ENCODE results near the gene MTMR10. TPM values are rescaled to one million over a fixed set of nuclear protein-coding genes. Genes with fewer than 3 reads are reported as not detected.

Gene MTMR10
- total RNA-seq, 1 donor from 2014 or later: 36.2 TPM

DNA sequence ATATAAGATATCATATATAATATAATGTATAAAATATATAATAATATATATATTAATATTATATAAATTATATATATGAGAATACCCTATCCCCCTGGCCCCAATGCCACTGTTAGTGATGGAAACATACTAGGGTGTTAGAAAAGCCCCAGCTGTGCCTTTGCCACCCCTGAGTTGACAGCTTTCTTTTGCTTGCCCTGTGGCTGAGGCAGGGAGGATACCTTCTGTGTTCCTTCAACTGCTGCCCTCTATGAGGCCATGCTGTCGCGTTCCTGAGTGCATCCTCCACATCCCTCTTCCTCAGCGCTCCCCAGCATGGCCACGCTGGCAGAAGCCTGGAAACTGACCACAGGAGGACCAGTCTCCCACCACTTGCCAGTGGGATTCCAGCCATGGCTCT lies 61.4 kb downstream of the MTMR10 start:
- Histone ChIP-seq H3K4me1 (no peaks in the 10 kb centered on the region), H3K4me3 (no peak overlapping the region), H3K9me3 (no peaks in the 10 kb centered on the region), H3K36me3 (peaks cover 66% of the 10 kb centered on the region), H3K27me3 (no peaks in the 10 kb centered on the region), H3K27ac (no peak overlapping the region)
- DNase-seq (no peak), ATAC-seq (no peak)
- intact Hi-C loops (cut with DNase I): no loop called here
- TF ChIP-seq, protein P1, sequence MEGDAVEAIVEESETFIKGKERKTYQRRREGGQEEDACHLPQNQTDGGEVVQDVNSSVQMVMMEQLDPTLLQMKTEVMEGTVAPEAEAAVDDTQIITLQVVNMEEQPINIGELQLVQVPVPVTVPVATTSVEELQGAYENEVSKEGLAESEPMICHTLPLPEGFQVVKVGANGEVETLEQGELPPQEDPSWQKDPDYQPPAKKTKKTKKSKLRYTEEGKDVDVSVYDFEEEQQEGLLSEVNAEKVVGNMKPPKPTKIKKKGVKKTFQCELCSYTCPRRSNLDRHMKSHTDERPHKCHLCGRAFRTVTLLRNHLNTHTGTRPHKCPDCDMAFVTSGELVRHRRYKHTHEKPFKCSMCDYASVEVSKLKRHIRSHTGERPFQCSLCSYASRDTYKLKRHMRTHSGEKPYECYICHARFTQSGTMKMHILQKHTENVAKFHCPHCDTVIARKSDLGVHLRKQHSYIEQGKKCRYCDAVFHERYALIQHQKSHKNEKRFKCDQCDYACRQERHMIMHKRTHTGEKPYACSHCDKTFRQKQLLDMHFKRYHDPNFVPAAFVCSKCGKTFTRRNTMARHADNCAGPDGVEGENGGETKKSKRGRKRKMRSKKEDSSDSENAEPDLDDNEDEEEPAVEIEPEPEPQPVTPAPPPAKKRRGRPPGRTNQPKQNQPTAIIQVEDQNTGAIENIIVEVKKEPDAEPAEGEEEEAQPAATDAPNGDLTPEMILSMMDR (IDR thresholded peaks at IDR 0.05): no peak

DNA sequence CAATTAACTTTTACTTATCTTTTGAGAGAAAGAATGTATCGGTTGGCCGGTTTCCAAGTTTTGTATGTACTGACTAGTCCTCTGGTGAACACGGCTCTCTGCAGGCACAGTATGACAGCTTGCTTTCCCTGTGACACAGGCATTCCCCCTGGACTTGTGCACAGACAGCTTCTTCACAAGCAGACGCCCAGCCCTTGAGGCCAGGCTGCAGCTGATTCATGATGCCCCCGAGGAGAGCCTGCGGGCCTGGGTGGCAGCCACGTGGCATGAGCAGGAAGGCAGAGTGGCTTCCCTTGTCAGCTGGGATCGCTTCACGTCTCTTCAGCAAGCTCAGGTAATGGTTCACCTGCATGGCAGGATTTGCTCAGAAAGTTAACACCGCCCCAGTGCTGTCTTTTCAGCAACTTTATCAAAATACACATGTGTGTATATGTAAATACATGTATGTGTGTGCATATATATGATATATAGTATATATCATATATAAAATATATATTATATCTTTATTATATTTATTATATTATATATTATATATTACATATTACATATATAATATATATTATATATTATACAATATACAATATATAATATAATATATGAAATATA lies 62.3 kb downstream of the MTMR10 start:
- no peaks in the 10 kb centered on the region for H3K27me3 ChIP-seq
- TF ChIP-seq, protein P1 (IDR thresholded peaks at IDR 0.05): no peak
- DNase-seq: no peak
- H3K9me3 ChIP-seq: no peaks in the 10 kb centered on the region
- intact Hi-C loops (cut with DNase I): no loop called here
- no peak overlapping the region for H3K27ac ChIP-seq
- ATAC-seq: no peak
- H3K36me3 ChIP-seq: peaks cover 66% of the 10 kb centered on the region
- H3K4me1 ChIP-seq: no peaks in the 10 kb centered on the region
- H3K4me3 ChIP-seq: no peak overlapping the region

DNA sequence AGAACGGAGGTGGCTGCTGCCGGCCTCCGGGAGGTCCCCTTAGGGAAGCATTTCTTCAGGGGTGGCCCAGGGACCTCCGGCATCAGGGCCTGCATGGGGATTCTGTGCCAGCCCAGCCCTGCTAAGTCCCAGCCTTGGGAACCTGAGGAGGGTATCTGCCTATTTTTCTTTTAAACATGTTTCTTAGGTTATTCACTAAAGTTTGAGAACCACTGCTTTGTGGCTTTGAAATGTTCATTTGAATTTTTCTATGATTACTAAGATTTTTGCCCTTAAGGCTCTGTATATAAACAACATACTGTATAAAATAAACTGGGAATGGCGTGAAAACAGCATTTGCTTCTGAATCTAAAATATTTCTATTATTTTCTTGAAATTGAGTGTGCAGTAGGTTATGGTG lies 63.4 kb downstream of the MTMR10 start:
- no peak overlapping the region for H3K27ac ChIP-seq
- TF ChIP-seq, protein P1 (IDR thresholded peaks at IDR 0.05): no peak
- H3K4me3 ChIP-seq: no peak overlapping the region
- no peaks in the 10 kb centered on the region for H3K4me1 ChIP-seq
- ATAC-seq: no peak
- intact Hi-C loops (cut with DNase I): no loop called here
- no peaks in the 10 kb centered on the region for H3K9me3 ChIP-seq
- DNase-seq: no peak
- no peaks in the 10 kb centered on the region for H3K27me3 ChIP-seq
- peaks cover 69% of the 10 kb centered on the region for H3K36me3 ChIP-seq

DNA sequence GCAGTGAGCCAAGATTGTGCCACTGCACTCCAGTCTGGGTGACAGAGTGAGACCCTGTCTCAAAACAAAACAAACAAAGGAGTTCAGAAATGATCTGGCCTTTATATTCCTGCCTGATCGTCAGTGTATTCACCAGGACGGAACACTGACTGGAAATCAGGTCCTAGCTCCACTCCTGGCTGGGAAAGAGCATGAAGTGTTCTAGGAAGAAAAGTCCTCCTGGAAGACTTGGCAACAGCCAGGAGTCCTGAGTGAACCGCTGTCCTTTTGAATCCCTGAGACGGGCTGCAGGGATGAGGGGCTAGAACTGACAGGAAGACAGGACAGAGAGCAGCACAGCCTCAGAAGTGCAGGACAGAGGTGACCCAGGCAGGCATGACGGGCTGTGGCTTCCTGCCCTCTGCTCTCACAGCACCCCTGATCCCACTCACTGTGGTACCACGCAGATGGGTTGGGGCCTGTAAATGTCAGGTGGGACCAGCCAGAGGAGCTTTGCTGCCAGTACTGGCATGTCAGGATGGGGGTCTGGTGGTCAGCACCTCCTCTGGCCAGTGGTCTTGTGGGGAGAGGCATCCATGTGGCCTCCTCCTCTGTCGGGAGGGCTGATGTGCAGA lies 64.2 kb downstream of the MTMR10 start:
- no peak overlapping the region for H3K27ac ChIP-seq
- H3K4me1 ChIP-seq: no peaks in the 10 kb centered on the region
- no peaks in the 10 kb centered on the region for H3K27me3 ChIP-seq
- intact Hi-C loops (cut with DNase I): no loop called here
- H3K9me3 ChIP-seq: no peaks in the 10 kb centered on the region
- ATAC-seq (peak; percentile 7), DNase-seq (no peak)
- peaks cover 77% of the 10 kb centered on the region for H3K36me3 ChIP-seq
- TF ChIP-seq, protein P1 (IDR thresholded peaks at IDR 0.05): no peak
- no peak overlapping the region for H3K4me3 ChIP-seq

DNA sequence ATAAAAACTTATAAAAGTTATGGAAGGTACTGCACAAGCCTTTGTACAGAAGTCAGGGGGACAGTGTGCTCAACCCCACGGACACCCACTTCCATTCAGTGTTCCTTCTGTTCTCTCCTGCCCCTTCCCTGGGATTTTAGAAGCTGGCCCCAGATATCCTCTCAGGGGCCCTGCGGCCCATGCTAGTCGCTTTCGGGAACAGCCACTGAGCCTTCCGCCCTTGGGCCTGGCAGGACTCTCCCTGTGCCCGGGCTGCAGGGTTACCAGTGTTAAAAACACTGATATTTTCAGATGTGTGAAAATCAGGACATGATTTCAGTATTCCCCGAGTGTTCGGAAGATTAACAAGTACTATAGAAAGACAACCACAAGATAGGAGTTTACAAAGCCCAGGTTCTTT lies 65.3 kb downstream of the MTMR10 start:
- no peak for DNase-seq
- intact Hi-C loops (cut with DNase I): no loop called here
- H3K36me3 ChIP-seq: peaks cover 88% of the 10 kb centered on the region

More for the DNA sequence above, 65.3 kb downstream of the MTMR10 start:
- H3K27ac ChIP-seq: no peak overlapping the region
- no peak for ATAC-seq
- no peak overlapping the region for H3K4me3 ChIP-seq
- no peaks in the 10 kb centered on the region for H3K27me3 ChIP-seq
- TF ChIP-seq, protein P1 (IDR thresholded peaks at IDR 0.05): no peak
- H3K4me1 ChIP-seq: no peaks in the 10 kb centered on the region
- H3K9me3 ChIP-seq: no peaks in the 10 kb centered on the region

Measured in upper lobe of right lung (tissue), 1 donor.